K562 (cell line): ENCODE measurements around the gene AGAP1. TPM values are rescaled to one million over a fixed set of nuclear protein-coding genes. Genes with fewer than 3 reads are reported as not detected.

Experiments
- CAMTA2 ChIP-seq: fragments of 250-450 bp; sonication (Bioruptor Pico); conservative IDR thresholded peaks from 2 replicates; pipeline ENCODE4 v1.5.1; 2022
- CEBPB ChIP-seq: fragments of 450-650 bp; IDR thresholded peaks from 2 replicates; pipeline ENCODE4 v1.6.1; 2016; ENCODE audit warnings: missing genetic modification characterization, missing compliant biosample characterization
- CREB1 ChIP-seq, 2 experiments: sonication (generic) in 1 of 2; formaldehyde crosslinking in 1 of 2; IDR thresholded peaks; 2 replicates each; pipeline versions ENCODE4 v1.6.1 to v1.8.0; 2012 to 2022; ENCODE audit warnings: inconsistent platforms in 1 of 2, mild to moderate bottlenecking in 1 of 2, missing genetic modification reagents in 1 of 2, moderate library complexity in 1 of 2
- ETV1 ChIP-seq: fragments of 450-650 bp; conservative IDR thresholded peaks from 2 replicates; pipeline ENCODE4 v1.6.1; 2016; ENCODE audit warnings: missing genetic modification characterization, control low read depth, low read depth, missing compliant biosample characterization
- FOXJ2 ChIP-seq: fragments of 200-800 bp; sonication (Bioruptor generic); IDR thresholded peaks from 2 replicates; pipeline ENCODE4 v1.6.1; 2016; ENCODE audit warnings: missing genetic modification characterization, missing compliant biosample characterization
- HEY1 ChIP-seq: fragments of 250-450 bp; sonication (Bioruptor Pico); IDR thresholded peaks from 2 replicates; pipeline ENCODE4 v1.5.0; 2020; ENCODE audit warnings: mild to moderate bottlenecking, moderate library complexity, borderline replicate concordance
- MEF2D ChIP-seq: conservative IDR thresholded peaks from 2 replicates; pipeline ENCODE4 v1.6.1; 2016; ENCODE audit warnings: low read depth, missing genetic modification characterization, missing compliant biosample characterization
- MEIS2 ChIP-seq: fragments of 450-650 bp; IDR thresholded peaks from 2 replicates; pipeline ENCODE4 v1.6.1; 2014; ENCODE audit warnings: mild to moderate bottlenecking; ENCODE audit not compliant: partially characterized antibody
- NCOA1 ChIP-seq: fragments of 450-650 bp; IDR thresholded peaks from 2 replicates; pipeline ENCODE4 v1.6.1; 2016; ENCODE audit warnings: low read depth
- NR4A1 ChIP-seq, 2 experiments: fragments of 250-450 bp in 1 of 2; fragments of 450-650 bp in 1 of 2; sonication (Bioruptor Pico) in 1 of 2; IDR thresholded peaks; 2 replicates each; pipeline versions ENCODE4 v1.4.0 to v1.6.1; 2016 to 2020; ENCODE audit warnings: mild to moderate bottlenecking in 2 of 2, missing compliant biosample characterization in 1 of 2, missing genetic modification characterization in 1 of 2, moderate library complexity in 1 of 2
- PHB2 ChIP-seq: fragments of 450-650 bp; IDR thresholded peaks from 2 replicates; pipeline ENCODE4 v1.6.1; 2017; ENCODE audit warnings: low read depth
- RHOXF2B ChIP-seq: fragments of 250-450 bp; sonication (Bioruptor Pico); conservative IDR thresholded peaks from 2 replicates; pipeline ENCODE4 v1.5.1; 2021
- SIX5 ChIP-seq, 2 experiments: IDR thresholded peaks; 2 replicates each; pipeline ENCODE4 v1.6.1; 2011; ENCODE audit warnings: low read length in 2 of 2, borderline replicate concordance in 1 of 2, low read depth in 1 of 2, mild to moderate bottlenecking in 1 of 2, moderate library complexity in 1 of 2; ENCODE audit not compliant: insufficient read depth in 1 of 2
- STAT5A ChIP-seq: IDR thresholded peaks from 2 replicates; pipeline ENCODE4 v1.6.1; 2012; ENCODE audit warnings: low read length, inconsistent platforms, borderline replicate concordance
- TBP ChIP-seq: optimal IDR thresholded peaks from 2 replicates; pipeline ENCODE3; 2011; ENCODE audit warnings: low read depth, low read length, improper control_type of control experiment
- ZC3H11A ChIP-seq: IDR thresholded peaks from 2 replicates; pipeline ENCODE4 v1.6.1; 2012; ENCODE audit warnings: low read depth, low read length, improper control_type of control experiment
- ZNF224 ChIP-seq: sonication (generic); formaldehyde crosslinking; IDR thresholded peaks from 2 replicates; pipeline ENCODE4 v1.8.0; 2022; ENCODE audit warnings: mild to moderate bottlenecking, missing genetic modification reagents
- ZNF282 ChIP-seq: sonication (generic); formaldehyde crosslinking; IDR thresholded peaks from 2 replicates; pipeline ENCODE4 v1.8.1; 2023; ENCODE audit warnings: missing genetic modification reagents
- ZNF584 ChIP-seq: fragments of 200-800 bp; sonication (Bioruptor generic); IDR thresholded peaks from 2 replicates; pipeline ENCODE4 v1.6.1; 2016; ENCODE audit warnings: low read depth, mild to moderate bottlenecking, missing genetic modification characterization, missing compliant biosample characterization
- ZNF644 ChIP-seq: fragments of 200-800 bp; sonication (Bioruptor generic); IDR thresholded peaks from 2 replicates; pipeline ENCODE4 v1.6.1; 2016; ENCODE audit warnings: low read depth, missing genetic modification characterization, missing compliant biosample characterization
- ZNF76 ChIP-seq: fragments of 250-450 bp; sonication (Bioruptor Pico); IDR thresholded peaks from 2 replicates; pipeline ENCODE4 v1.4.0; 2020; ENCODE audit warnings: mild to moderate bottlenecking, moderate library complexity, borderline replicate concordance
- ZNF79 ChIP-seq: fragments of 250-450 bp; sonication (Bioruptor Pico); IDR thresholded peaks from 2 replicates; pipeline ENCODE4 v1.4.0; 2020; ENCODE audit warnings: low read depth, mild to moderate bottlenecking, moderate library complexity
- polyA plus RNA-seq, 8 experiments: library from polyadenylated mRNA; depleted of rRNA in 4 of 8; stranded (reverse) in 5 of 8; unstranded in 3 of 8; fragments of >200 nt; fragmentation: Nextera tagmentation in 2 of 8; fragmentation: Illumina TruSeq in 1 of 8; extraction: Ambion mirVana in 2 of 8; extraction: Trizol in 1 of 8; gene quantifications; 2 replicates each; pipeline versions ENCODE4 v1.2.1 to v1.2.3, GENCODE V29; 2011 to 2014; ENCODE audit warnings: inconsistent platforms in 1 of 8, missing spikeins in 1 of 8
- total RNA-seq, 7 experiments: library from RNA; depleted of rRNA in 6 of 7; stranded (reverse); fragments of >200 nt in 6 of 7; fragmentation: Illumina TruSeq in 2 of 7; extraction: Trizol in 2 of 7; gene quantifications; 2 replicates each; pipeline versions ENCODE4 v1.2.1 to v1.2.3, GENCODE V29; 2011 to 2021; ENCODE audit warnings: low replicate concordance in 1 of 7
- TF ChIP-seq, protein P1 (sequence below), 2 experiments: IDR thresholded peaks in 1 of 2; conservative IDR thresholded peaks in 1 of 2; 2 replicates each; pipeline ENCODE4 v1.6.1; 2016; ENCODE audit warnings: low read depth in 2 of 2, mild to moderate bottlenecking in 1 of 2, missing compliant biosample characterization in 1 of 2, missing genetic modification characterization in 1 of 2, moderate library complexity in 1 of 2
- TF ChIP-seq, protein P2 (sequence below): fragments of 250-450 bp; sonication (Bioruptor Pico); IDR thresholded peaks from 2 replicates; pipeline ENCODE4 v1.8.0; 2022; ENCODE audit warnings: moderate library complexity, mild to moderate bottlenecking, inconsistent platforms
- TF ChIP-seq, protein P3 (sequence below): fragments of 250-450 bp; sonication (Bioruptor Pico); IDR thresholded peaks from 2 replicates; pipeline ENCODE4 v1.8.0; 2022; ENCODE audit warnings: moderate library complexity, mild to moderate bottlenecking, inconsistent platforms

The AGAP1 gene
- total and polyA plus RNA-seq, 9 of the 15 experiments (the other 6 are each of a cell fraction or from before 2014, with no cell fraction given), result 1.3 to 24.0 (median 10.6) TPM

DNA sequence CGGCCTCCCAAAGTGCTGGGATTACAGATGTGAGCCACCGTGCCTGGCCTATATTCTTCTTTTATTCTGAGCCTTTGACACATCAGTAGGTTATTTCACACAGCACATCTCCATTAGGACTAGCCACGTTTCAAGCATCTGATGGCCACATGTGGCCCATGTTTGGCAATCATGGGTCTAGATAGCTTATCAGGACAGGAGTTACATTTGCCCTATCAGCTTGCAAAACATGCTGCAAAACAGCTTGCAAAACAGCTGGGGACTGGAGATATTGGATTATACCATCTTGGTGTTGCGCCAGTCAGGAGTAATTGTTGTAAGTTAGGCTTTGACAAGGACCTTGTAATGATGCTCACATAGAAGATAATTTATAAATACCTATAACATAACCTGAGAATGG lies 579.4 kb downstream of the AGAP1 start (continued):
- TF ChIP-seq NR4A1 (CRISPR knock-in tag; IDR thresholded peaks at IDR 0.05), result no peak
- TF ChIP-seq NR4A1 (tag; IDR thresholded peaks at IDR 0.05), result peak; percentile 84; the same call in 1 of the 2 replicates
- no peak for TF ChIP-seq ZNF224 (CRISPR knock-in tag)
- TF ChIP-seq SIX5 (IDR thresholded peaks at IDR 0.05; ENCODE audit: borderline replicate concordance in 1 of 2, insufficient read depth in 1 of 2, low read depth in 1 of 2, low read length in 2 of 2), result no peak
- no peak for TF ChIP-seq CAMTA2 (CRISPR knock-in tag)
- TF ChIP-seq, protein P1, sequence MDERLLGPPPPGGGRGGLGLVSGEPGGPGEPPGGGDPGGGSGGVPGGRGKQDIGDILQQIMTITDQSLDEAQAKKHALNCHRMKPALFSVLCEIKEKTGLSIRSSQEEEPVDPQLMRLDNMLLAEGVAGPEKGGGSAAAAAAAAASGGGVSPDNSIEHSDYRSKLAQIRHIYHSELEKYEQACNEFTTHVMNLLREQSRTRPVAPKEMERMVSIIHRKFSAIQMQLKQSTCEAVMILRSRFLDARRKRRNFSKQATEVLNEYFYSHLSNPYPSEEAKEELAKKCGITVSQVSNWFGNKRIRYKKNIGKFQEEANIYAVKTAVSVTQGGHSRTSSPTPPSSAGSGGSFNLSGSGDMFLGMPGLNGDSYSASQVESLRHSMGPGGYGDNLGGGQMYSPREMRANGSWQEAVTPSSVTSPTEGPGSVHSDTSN (CRISPR knock-in tag; IDR thresholded peaks at IDR 0.05; ENCODE audit: low read depth), result no peak
- TF ChIP-seq, protein P1 (tag; conservative IDR thresholded peaks at IDR 0.05; ENCODE audit: low read depth), result no peak; the same call in 1 of the 2 replicates
- TF ChIP-seq MEIS2, result peak; percentile 48
- TF ChIP-seq ZNF644 (tag), result peak; percentile 82
- TF ChIP-seq ETV1 (tag), result 0 out of 2 replicates have a peak, but pooled peaks have one; percentile 29
- TF ChIP-seq FOXJ2 (tag), result peak; percentile 63; the same call in 1 of the 2 replicates
- TF ChIP-seq, protein P2, sequence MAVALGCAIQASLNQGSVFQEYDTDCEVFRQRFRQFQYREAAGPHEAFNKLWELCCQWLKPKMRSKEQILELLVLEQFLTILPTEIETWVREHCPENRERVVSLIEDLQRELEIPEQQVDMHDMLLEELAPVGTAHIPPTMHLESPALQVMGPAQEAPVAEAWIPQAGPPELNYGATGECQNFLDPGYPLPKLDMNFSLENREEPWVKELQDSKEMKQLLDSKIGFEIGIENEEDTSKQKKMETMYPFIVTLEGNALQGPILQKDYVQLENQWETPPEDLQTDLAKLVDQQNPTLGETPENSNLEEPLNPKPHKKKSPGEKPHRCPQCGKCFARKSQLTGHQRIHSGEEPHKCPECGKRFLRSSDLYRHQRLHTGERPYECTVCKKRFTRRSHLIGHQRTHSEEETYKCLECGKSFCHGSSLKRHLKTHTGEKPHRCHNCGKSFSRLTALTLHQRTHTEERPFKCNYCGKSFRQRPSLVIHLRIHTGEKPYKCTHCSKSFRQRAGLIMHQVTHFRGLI, result peak; percentile 74; the same call in 1 of the 2 replicates
- TF ChIP-seq, protein P3, sequence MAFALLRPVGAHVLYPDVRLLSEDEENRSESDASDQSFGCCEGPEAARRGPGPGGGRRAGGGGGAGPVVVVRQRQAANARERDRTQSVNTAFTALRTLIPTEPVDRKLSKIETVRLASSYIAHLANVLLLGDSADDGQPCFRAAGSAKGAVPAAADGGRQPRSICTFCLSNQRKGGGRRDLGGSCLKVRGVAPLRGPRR, result no peak
- TF ChIP-seq ZNF584 (CRISPR knock-in tag), result peak; percentile 53; the same call in 1 of the 2 replicates
- TF ChIP-seq ZNF282 (CRISPR knock-in tag), result no peak
- TF ChIP-seq STAT5A, result peak; percentile 91
- TF ChIP-seq HEY1 (CRISPR knock-in tag), result 0 out of 2 replicates have a peak, but pooled peaks have one; percentile 67
- peak; percentile 97 for TF ChIP-seq CEBPB (tag)
- no peak for TF ChIP-seq ZNF76 (CRISPR knock-in tag)
- no peak for TF ChIP-seq RHOXF2B (CRISPR knock-in tag)
- TF ChIP-seq ZC3H11A, result no peak
- peak; percentile 95 for TF ChIP-seq PHB2
- peak; percentile 32 for TF ChIP-seq TBP
- peak; percentile 73; the same call in 1 of the 2 replicates for TF ChIP-seq NCOA1
- TF ChIP-seq CREB1 (IDR thresholded peaks at IDR 0.05), result peak; percentile 17; the same call in 1 of the 2 replicates
- no peak for TF ChIP-seq CREB1 (CRISPR knock-in tag; IDR thresholded peaks at IDR 0.05)
- 0 out of 2 replicates have a peak, but pooled peaks have one; percentile 36 for TF ChIP-seq MEF2D (tag)
- TF ChIP-seq ZNF79, result 0 out of 2 replicates have a peak, but pooled peaks have one; percentile 29
